Measurements from ENCODE around the gene PLEKHG5. TPM values are rescaled to one million over a fixed set of nuclear protein-coding genes. Genes with fewer than 3 reads are reported as not detected.

PLEKHG5 gene
- total and polyA plus RNA-seq, 9 donors: 2.0 to 13.1 (median 9.4) TPM

DNA sequence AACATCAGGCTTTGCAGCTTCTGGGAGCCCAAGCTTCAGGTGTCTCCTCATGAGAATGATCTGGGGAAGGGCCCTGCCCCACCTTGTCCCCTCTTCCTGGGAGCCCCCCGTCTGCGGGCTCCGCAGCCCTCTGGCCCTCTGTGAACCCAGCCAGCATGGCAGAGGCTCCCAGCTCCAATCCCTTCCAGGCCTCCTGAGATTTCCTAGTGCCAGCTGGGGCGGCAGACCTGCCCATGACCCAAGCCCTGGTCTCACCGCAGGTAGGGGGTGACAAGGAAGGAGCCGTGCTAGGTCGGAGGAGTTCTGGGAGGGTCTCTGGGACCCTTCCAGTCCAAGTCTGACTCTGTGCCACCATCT lies 7.7 kb downstream of the PLEKHG5 start:
- Histone ChIP-seq H3K36me3 (no peaks in the 10 kb centered on the region), H3K4me3 (no peak overlapping the region), H3K27me3 (no peaks in the 10 kb centered on the region), H3K4me1 (ENCODE audit: insufficient read depth) (no peaks in the 10 kb centered on the region), H3K27ac (no peak overlapping the region), H3K9me3 (no peaks in the 10 kb centered on the region)
- intact Hi-C loops (cut with DNase I): loop anchor here in 1 of 4 donors (10.0 kb wide), 1 partner anchor 161 kb away; no protein-coding TSS in a partner anchor
- TF ChIP-seq EP300 (IDR thresholded peaks at IDR 0.05) (no peak), POLR2A (IDR thresholded peaks at IDR 0.05) (no peak)
- TF ChIP-seq, protein P1, sequence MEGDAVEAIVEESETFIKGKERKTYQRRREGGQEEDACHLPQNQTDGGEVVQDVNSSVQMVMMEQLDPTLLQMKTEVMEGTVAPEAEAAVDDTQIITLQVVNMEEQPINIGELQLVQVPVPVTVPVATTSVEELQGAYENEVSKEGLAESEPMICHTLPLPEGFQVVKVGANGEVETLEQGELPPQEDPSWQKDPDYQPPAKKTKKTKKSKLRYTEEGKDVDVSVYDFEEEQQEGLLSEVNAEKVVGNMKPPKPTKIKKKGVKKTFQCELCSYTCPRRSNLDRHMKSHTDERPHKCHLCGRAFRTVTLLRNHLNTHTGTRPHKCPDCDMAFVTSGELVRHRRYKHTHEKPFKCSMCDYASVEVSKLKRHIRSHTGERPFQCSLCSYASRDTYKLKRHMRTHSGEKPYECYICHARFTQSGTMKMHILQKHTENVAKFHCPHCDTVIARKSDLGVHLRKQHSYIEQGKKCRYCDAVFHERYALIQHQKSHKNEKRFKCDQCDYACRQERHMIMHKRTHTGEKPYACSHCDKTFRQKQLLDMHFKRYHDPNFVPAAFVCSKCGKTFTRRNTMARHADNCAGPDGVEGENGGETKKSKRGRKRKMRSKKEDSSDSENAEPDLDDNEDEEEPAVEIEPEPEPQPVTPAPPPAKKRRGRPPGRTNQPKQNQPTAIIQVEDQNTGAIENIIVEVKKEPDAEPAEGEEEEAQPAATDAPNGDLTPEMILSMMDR (IDR thresholded peaks at IDR 0.05): no peak
- no peak for DNase-seq
- WGBS, 3 donors: 95 to 98% (median 97%) methylated on average over 7 of the region's 7 CpGs

DNA sequence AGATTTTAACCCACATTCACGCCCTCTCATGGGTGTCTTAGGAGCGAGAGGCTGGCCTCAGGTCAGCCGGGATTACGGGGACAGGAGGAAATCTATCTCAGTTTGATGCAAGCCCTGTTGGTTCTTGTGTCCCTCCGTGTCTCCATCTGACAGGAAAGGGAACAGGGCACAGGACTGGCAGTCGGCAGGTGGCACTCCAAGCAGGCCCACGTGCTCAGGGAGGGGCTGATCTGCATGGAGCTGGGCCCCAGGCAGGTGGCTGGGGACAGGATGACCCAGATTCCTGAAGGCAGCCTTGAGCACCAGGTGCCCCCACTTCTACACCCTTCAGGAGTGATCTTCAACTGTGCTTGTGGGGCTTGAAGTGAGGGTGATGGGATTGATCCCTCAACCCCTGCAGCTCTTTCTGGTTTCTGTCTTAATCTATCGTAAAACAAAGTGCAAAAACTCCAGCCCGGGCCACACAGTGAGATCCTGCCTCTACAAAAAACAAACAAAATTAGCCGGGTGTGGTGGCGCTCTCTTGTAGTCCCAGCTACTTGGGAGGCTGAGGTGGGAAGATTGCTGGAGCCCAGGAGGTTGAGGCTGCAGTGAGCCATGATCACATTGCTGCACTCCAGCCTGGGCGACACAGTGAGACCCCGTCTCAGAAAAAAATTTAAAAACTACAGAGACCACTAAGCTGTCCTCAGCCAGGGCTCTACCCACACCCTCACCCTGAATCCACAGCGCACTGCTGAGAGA lies 8.3 kb downstream of the PLEKHG5 start:
- TF ChIP-seq EP300 (IDR thresholded peaks at IDR 0.05) (no peak), POLR2A (IDR thresholded peaks at IDR 0.05) (no peak)
- TF ChIP-seq, protein P1 (IDR thresholded peaks at IDR 0.05): no peak
- WGBS, 3 donors: 84 to 85% (median 84%) methylated on average over 14 of the region's 14 CpGs
- DNase-seq: no peak
- Histone ChIP-seq H3K36me3 (no peaks in the 10 kb centered on the region), H3K4me1 (ENCODE audit: insufficient read depth) (no peaks in the 10 kb centered on the region), H3K4me3 (no peak overlapping the region), H3K27ac (no peak overlapping the region), H3K9me3 (no peaks in the 10 kb centered on the region), H3K27me3 (no peaks in the 10 kb centered on the region)
- intact Hi-C loops (cut with DNase I): loop anchor here in 1 of 4 donors (10.0 kb wide), 1 partner anchor 162 kb away; no protein-coding TSS in a partner anchor

DNA sequence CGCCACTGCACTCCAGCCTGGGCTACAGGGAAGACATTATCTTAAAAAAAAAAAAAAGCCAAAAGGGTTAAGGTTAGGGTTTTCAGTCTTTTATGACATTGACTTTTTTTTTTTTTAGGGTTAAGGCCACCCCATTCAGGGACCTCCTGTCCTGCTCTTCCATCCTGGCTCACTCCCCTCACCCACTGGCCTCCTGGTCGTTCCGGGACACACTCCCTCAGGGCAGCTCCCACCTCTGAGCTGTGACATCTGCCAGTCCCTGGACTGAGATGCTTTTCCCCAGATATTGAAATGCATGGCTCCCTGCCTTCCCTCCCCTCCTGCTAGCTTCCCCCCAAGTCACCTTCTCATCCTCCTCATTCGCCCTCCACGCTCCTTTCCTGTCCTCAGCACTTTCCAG lies 9.6 kb downstream of the PLEKHG5 start:
- TF ChIP-seq POLR2A (IDR thresholded peaks at IDR 0.05) (no peak), EP300 (IDR thresholded peaks at IDR 0.05) (no peak)
- TF ChIP-seq, protein P1 (IDR thresholded peaks at IDR 0.05): no peak
- H3K27ac ChIP-seq: no peak overlapping the region
- intact Hi-C loops (cut with DNase I): loop anchor here in 1 of 4 donors (10.0 kb wide), 1 partner anchor 163 kb away; no protein-coding TSS in a partner anchor
- DNase-seq: no peak
- H3K4me1 ChIP-seq (ENCODE audit: insufficient read depth): no peaks in the 10 kb centered on the region
- 82 to 85% (median 83%) methylated on average over 5 of the region's 5 CpGs for WGBS, 3 donors
- no peak overlapping the region for H3K4me3 ChIP-seq
- no peaks in the 10 kb centered on the region for H3K27me3 ChIP-seq
- H3K9me3 ChIP-seq: no peaks in the 10 kb centered on the region
- no peaks in the 10 kb centered on the region for H3K36me3 ChIP-seq

- H3K27ac ChIP-seq: no peak overlapping the region
- TF ChIP-seq POLR2A (IDR thresholded peaks at IDR 0.05) (no peak), EP300 (IDR thresholded peaks at IDR 0.05) (no peak)
- TF ChIP-seq, protein P1 (IDR thresholded peaks at IDR 0.05): no peak
- H3K4me1 ChIP-seq (ENCODE audit: insufficient read depth): no peaks in the 10 kb centered on the region
- WGBS, 3 donors: 81 to 87% (median 84%) methylated on average over 24 of the region's 24 CpGs
- intact Hi-C loops (cut with DNase I): no loop called here
- H3K4me3 ChIP-seq: no peak overlapping the region
- DNase-seq: no peak
- H3K36me3 ChIP-seq: no peaks in the 10 kb centered on the region
- H3K27me3 ChIP-seq: no peaks in the 10 kb centered on the region
- no peaks in the 10 kb centered on the region for H3K9me3 ChIP-seq
Measured at GRCh38 chr1:6477039-6477820, 14.2 kb downstream of the PLEKHG5 start.
